Neural progenitor cell (in vitro differentiated cells): ENCODE data around the gene OVCA2.

Experiments used
- EZH2 ChIP-seq: fragments of 200-600 bp; sonication (generic); IDR thresholded peaks from 2 replicates; pipeline ENCODE4 v1.6.1; 2017; ENCODE audit warnings: antibody characterized with exemption, mild to moderate bottlenecking, moderate library complexity
- EZH2phosphoT487 ChIP-seq: fragments of 200-600 bp; sonication (generic); IDR thresholded peaks from 2 replicates; pipeline ENCODE4 v1.6.1; 2017; ENCODE audit warnings: antibody characterized with exemption
- TF ChIP-seq, protein P1 (sequence below): fragments of 200-600 bp; sonication (generic); IDR thresholded peaks from 2 replicates; pipeline ENCODE4 v1.5.1; 2017; ENCODE audit warnings: antibody characterized with exemption, mild to moderate bottlenecking

DNA sequence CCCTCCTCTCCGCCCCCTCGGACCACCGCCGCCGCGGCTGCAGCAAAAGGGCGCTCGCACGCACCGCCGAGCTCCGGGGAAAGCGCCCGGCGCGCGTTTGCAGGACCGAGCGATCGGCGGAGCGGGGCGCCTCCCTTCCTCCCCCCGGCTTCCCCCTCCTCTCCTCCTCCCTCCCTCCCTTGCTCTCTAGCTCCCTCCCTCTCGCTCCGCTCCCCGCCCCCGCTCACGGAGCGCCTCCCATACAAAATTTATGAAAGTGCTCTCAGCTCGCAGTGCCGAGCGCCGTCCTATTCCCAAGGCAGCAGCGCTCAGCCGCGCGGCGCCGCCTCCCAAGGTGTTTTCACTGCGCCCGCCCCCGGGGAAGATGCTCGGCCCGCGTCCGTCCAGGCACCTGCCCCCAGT, 16.6 kb upstream of the OVCA2 start, which contains the start of gene RTN4RL1:
- TF ChIP-seq EZH2 (no peak), EZH2phosphoT487 (no peak)
- TF ChIP-seq, protein P1, sequence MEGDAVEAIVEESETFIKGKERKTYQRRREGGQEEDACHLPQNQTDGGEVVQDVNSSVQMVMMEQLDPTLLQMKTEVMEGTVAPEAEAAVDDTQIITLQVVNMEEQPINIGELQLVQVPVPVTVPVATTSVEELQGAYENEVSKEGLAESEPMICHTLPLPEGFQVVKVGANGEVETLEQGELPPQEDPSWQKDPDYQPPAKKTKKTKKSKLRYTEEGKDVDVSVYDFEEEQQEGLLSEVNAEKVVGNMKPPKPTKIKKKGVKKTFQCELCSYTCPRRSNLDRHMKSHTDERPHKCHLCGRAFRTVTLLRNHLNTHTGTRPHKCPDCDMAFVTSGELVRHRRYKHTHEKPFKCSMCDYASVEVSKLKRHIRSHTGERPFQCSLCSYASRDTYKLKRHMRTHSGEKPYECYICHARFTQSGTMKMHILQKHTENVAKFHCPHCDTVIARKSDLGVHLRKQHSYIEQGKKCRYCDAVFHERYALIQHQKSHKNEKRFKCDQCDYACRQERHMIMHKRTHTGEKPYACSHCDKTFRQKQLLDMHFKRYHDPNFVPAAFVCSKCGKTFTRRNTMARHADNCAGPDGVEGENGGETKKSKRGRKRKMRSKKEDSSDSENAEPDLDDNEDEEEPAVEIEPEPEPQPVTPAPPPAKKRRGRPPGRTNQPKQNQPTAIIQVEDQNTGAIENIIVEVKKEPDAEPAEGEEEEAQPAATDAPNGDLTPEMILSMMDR = no peak
